ENCODE measurements around the gene RFFL.
"Not testable (repeated sequence)": the region's sequence is repeated elsewhere in the genome, so short reads cannot be mapped to it uniquely, and the experiment has no call there.

Gene RFFL

GRCh38 chr17:35046740-35047283 is 16.7 kb downstream of the RFFL start:
- peak; percentile 51 for DNase-seq

GRCh38 chr17:35046245-35046644 is 17.3 kb downstream of the RFFL start:
- no peak for DNase-seq

- not testable (repeated sequence) for DNase-seq
These were observed 18.0 kb downstream of the RFFL start for GRCh38 chr17:35045458-35045979.

GRCh38 chr17:35044181-35044580 is 19.3 kb downstream of the RFFL start:
- DNase-seq, result no peak

GRCh38 chr17:35041390-35041789 is 22.1 kb downstream of the RFFL start:
- DNase-seq, result no peak

GRCh38 chr17:35038453-35038852 is 25.1 kb downstream of the RFFL start:
- no peak for DNase-seq

GRCh38 chr17:35030780-35031179 is 32.7 kb downstream of the RFFL start:
- DNase-seq, result no peak

GRCh38 chr17:35028531-35029262 is 34.8 kb downstream of the RFFL start:
- DNase-seq, result no peak

GRCh38 chr17:35028097-35028496 is 35.4 kb downstream of the RFFL start:
- not testable (repeated sequence) for DNase-seq

- DNase-seq, result no peak
These were observed 38.0 kb downstream of the RFFL start for GRCh38 chr17:35025541-35025940.

GRCh38 chr17:35023538-35023937 is 40.0 kb downstream of the RFFL start:
- DNase-seq, result no peak

- peak; percentile 77 for DNase-seq
These were observed 40.9 kb downstream of the RFFL start for GRCh38 chr17:35022536-35023063.

- DNase-seq, result no peak
These were observed 41.8 kb downstream of the RFFL start for GRCh38 chr17:35021520-35022380.

GRCh38 chr17:35019386-35020179 is 43.9 kb downstream of the RFFL start:
- DNase-seq, result no peak

- no peak for DNase-seq
These were observed 44.7 kb downstream of the RFFL start for GRCh38 chr17:35018814-35019213.

GRCh38 chr17:35017021-35017420 is 46.5 kb downstream of the RFFL start:
- no peak for DNase-seq

GRCh38 chr17:35016369-35016768 is 47.1 kb downstream of the RFFL start:
- DNase-seq, result no peak

GRCh38 chr17:35011671-35012216 is 51.8 kb downstream of the RFFL start:
- DNase-seq, result no peak

- DNase-seq, result no peak
These were observed 53.4 kb downstream of the RFFL start for GRCh38 chr17:35010093-35010492.

- DNase-seq, result no peak
These were observed 56.5 kb downstream of the RFFL start for GRCh38 chr17:35006961-35007360.

GRCh38 chr17:35006345-35006744 is 57.2 kb downstream of the RFFL start:
- no peak for DNase-seq

- DNase-seq, result no peak
These were observed 59.7 kb downstream of the RFFL start for GRCh38 chr17:35003778-35004177.

Measured in CD4-positive, alpha-beta T cell treated with Interferon gamma for 1 hour (primary cell).